ENCODE measurements around the gene SLC25A1. TPM values are rescaled to one million over a fixed set of nuclear protein-coding genes. Genes with fewer than 3 reads are reported as not detected.
A peak's percentile ranks its signal among the peaks of the same experiment; 100 is the strongest.

SLC25A1 gene
- total RNA-seq, 1 experiment from 2014 or later = 162 TPM

- CTCF ChIA-PET = interaction anchor here (0.6 kb wide), 1 partner anchor 113 kb away, joined by 3 read pairs; no protein-coding TSS in a partner anchor
- in situ Hi-C loops (cut with HindIII; ENCODE audit: low pct_unique_long_range_greater_than_20kb, low sequenced_read_pairs) (no loop called here), intact Hi-C loops (cut with micrococcal nuclease; ENCODE audit: unreplicated experiment) (no loop called here)
- H3K36me3 ChIP-seq (ENCODE audit: control insufficient read depth, insufficient read depth, low read length) = no peaks in the 10 kb centered on the region; the same call in 1 of the 2 replicates
- TF ChIP-seq REST (IDR thresholded peaks at IDR 0.05; ENCODE audit: insufficient read depth in 1 of 2, low read depth in 2 of 2, low read length in 1 of 2) = no peak
- TF ChIP-seq SIN3A (IDR thresholded peaks at IDR 0.05; ENCODE audit: borderline replicate concordance, insufficient read depth, low read depth, low read length) = no peak
- TF ChIP-seq CTCF (IDR thresholded peaks at IDR 0.05) = no peak
- TF ChIP-seq TCF7L2 (IDR thresholded peaks at IDR 0.05; ENCODE audit: low read depth, low read length) = no peak
- no peak for TF ChIP-seq POLR2AphosphoS5 (IDR thresholded peaks at IDR 0.05; ENCODE audit: low read depth, low read length)
- BruUV-seq (replicated peaks) = TSS peak; percentile 80
- peaks cover 44% of the 10 kb centered on the region for H3K4me1 ChIP-seq (ENCODE audit: control insufficient read depth, insufficient read depth, low read length)
- no peak for DNase-seq (ENCODE audit: low read depth, low spot score)
- POLR2A ChIA-PET = no interaction called here
- no peak for ATAC-seq
- H3K27me3 ChIP-seq (ENCODE audit: control insufficient read depth, insufficient read depth, low read length) = no peaks in the 10 kb centered on the region
- H3K4me3 ChIP-seq (ENCODE audit: low read depth in 2 of 2, low read length in 2 of 2) = peak overlapping the region; percentile 57 to 66
- peak overlapping the region; percentile 74 for H3K27ac ChIP-seq (ENCODE audit: low read length)
- no peaks in the 10 kb centered on the region for H3K9me3 ChIP-seq (ENCODE audit: control insufficient read depth, insufficient read depth, low read depth, low read length)
Observed at GRCh38 chr22:19177164-19178064, 1.1 kb downstream of the SLC25A1 start.

GRCh38 chr22:19176732-19177131, 1.8 kb downstream of the SLC25A1 start:
- ATAC-seq = no peak
- no peaks in the 10 kb centered on the region for H3K27me3 ChIP-seq (ENCODE audit: control insufficient read depth, insufficient read depth, low read length)
- intact Hi-C loops (cut with micrococcal nuclease; ENCODE audit: unreplicated experiment) = no loop called here
- no peaks in the 10 kb centered on the region for H3K9me3 ChIP-seq (ENCODE audit: control insufficient read depth, insufficient read depth, low read depth, low read length)
- in situ Hi-C loops (cut with HindIII; ENCODE audit: low pct_unique_long_range_greater_than_20kb, low sequenced_read_pairs) = no loop called here
- TF ChIP-seq TCF7L2 (IDR thresholded peaks at IDR 0.05; ENCODE audit: low read depth, low read length) (no peak), CTCF (IDR thresholded peaks at IDR 0.05) (no peak), POLR2AphosphoS5 (IDR thresholded peaks at IDR 0.05; ENCODE audit: low read depth, low read length) (no peak), SIN3A (IDR thresholded peaks at IDR 0.05; ENCODE audit: borderline replicate concordance, insufficient read depth, low read depth, low read length) (no peak), REST (IDR thresholded peaks at IDR 0.05; ENCODE audit: insufficient read depth in 1 of 2, low read depth in 2 of 2, low read length in 1 of 2) (no peak)
- H3K4me3 ChIP-seq (ENCODE audit: low read depth in 2 of 2, low read length in 2 of 2) = peak overlapping the region; percentile 57 to 66
- H3K36me3 ChIP-seq (ENCODE audit: control insufficient read depth, insufficient read depth, low read length) = no peaks in the 10 kb centered on the region; the same call in 1 of the 2 replicates
- BruUV-seq (replicated peaks) = no TSS peak
- peak overlapping the region; percentile 74 for H3K27ac ChIP-seq (ENCODE audit: low read length)
- H3K4me1 ChIP-seq (ENCODE audit: control insufficient read depth, insufficient read depth, low read length) = peaks cover 44% of the 10 kb centered on the region
- ChIA-PET POLR2A (interaction anchor here (0.7 kb wide), 1 partner anchor 54 kb away, joined by 11 read pairs; no protein-coding TSS in a partner anchor), CTCF (interaction anchor here (0.6 kb wide), 1 partner anchor 113 kb away, joined by 3 read pairs; no protein-coding TSS in a partner anchor)
- no peak for DNase-seq (ENCODE audit: low read depth, low spot score)

Measured in Panc1 (cell line).